IMR-90 (cell line): ENCODE data around the gene SRGAP3. TPM values are rescaled to one million over a fixed set of nuclear protein-coding genes. Genes with fewer than 3 reads are reported as not detected.

Experiments
- ATAC-seq: fragments of 200-7000 bp; cut with Tn5 transposase; 2 replicates; pipeline ENCODE4 v1.9.1; 2020; ENCODE audit warnings: low read depth, mild to moderate bottlenecking, moderate library complexity
- BruUV-seq: library from RNA; stranded (reverse); fragments of 400-500 nt; replicated peaks from 2 replicates; lab custom pipeline; 2021; lab: Mats Ljungman, UMichigan
- CTCF ChIA-PET: fragments of 300-600 bp; formaldehyde crosslinking; extraction: SDS; loops from one replicate; lab custom pipeline; 2021; ENCODE audit warnings: antibody characterized with exemption; lab: Yijun Ruan, JAX
- POLR2A ChIA-PET: fragments of 300-600 bp; sonication (Branson Sonifier 250); formaldehyde crosslinking; loops from one replicate; lab custom pipeline; 2022; ENCODE audit warnings: antibody characterized with exemption; ENCODE audit not compliant: unreplicated experiment; lab: Charles Lee
- DNase-seq: peaks from one replicate; pipeline ENCODE4 v3.0.0; 2013
- H2AFZ ChIP-seq: replicated peaks from 2 replicates; pipeline ENCODE3; 2013; ENCODE audit warnings: low read length, mild to moderate bottlenecking; ENCODE audit not compliant: poor library complexity
- H2AK5ac ChIP-seq: 2 replicates; pipeline ENCODE4 v1.6.1; 2013; ENCODE audit warnings: low read depth, low read length, inconsistent platforms
- H2AK9ac ChIP-seq: replicated peaks from 2 replicates; pipeline ENCODE3; 2013; ENCODE audit warnings: mild to moderate bottlenecking, low read depth, low read length, moderate library complexity; ENCODE audit not compliant: poor library complexity
- H2BK120ac ChIP-seq: 2 replicates; pipeline ENCODE4 v1.6.1; 2013; ENCODE audit warnings: low read depth, low read length, inconsistent platforms
- H2BK15ac ChIP-seq: 3 replicates; pipeline ENCODE4 v1.6.1; 2013; ENCODE audit warnings: low read depth, low read length, inconsistent platforms
- H2BK20ac ChIP-seq: 2 replicates; pipeline ENCODE4 v1.6.1; 2013; ENCODE audit warnings: low read depth, mild to moderate bottlenecking, inconsistent platforms, low read length, moderate library complexity
- H2BK5ac ChIP-seq: 2 replicates; pipeline ENCODE4 v1.6.1; 2013; ENCODE audit warnings: mild to moderate bottlenecking, low read depth, low read length, inconsistent platforms; ENCODE audit not compliant: poor library complexity, severe bottlenecking
- H3K14ac ChIP-seq: replicated peaks from 2 replicates; pipeline ENCODE4 v1.6.1; 2013; ENCODE audit warnings: low read depth, low read length, inconsistent platforms
- H3K18ac ChIP-seq: 2 replicates; pipeline ENCODE4 v1.6.1; 2013; ENCODE audit warnings: low read depth, low read length, control low read depth
- H3K23ac ChIP-seq: 2 replicates; pipeline ENCODE4 v1.6.1; 2013; ENCODE audit warnings: low read depth, low read length, inconsistent platforms
- H3K27ac ChIP-seq: 2 replicates; pipeline ENCODE4 v1.5.1; 2013; ENCODE audit warnings: mild to moderate bottlenecking, control low read depth, low read length; ENCODE audit not compliant: insufficient read depth
- H3K27me3 ChIP-seq: 2 replicates; pipeline ENCODE4 v1.6.1; 2013; ENCODE audit warnings: low read length; ENCODE audit not compliant: control insufficient read depth, insufficient read depth
- H3K36me3 ChIP-seq: 2 replicates; pipeline ENCODE4 v1.6.1; 2013; ENCODE audit warnings: low read length, mixed read lengths; ENCODE audit not compliant: control insufficient read depth, insufficient read depth
- H3K4ac ChIP-seq: 2 replicates; pipeline ENCODE4 v1.6.1; 2013; ENCODE audit warnings: low read depth, low read length, inconsistent platforms
- H3K4me1 ChIP-seq: 2 replicates; pipeline ENCODE4 v1.6.1; 2013; ENCODE audit warnings: low read length, mixed read lengths; ENCODE audit not compliant: control insufficient read depth, insufficient read depth
- H3K4me2 ChIP-seq: 2 replicates; pipeline ENCODE4 v1.6.1; 2013; ENCODE audit warnings: low read depth, mild to moderate bottlenecking, control low read depth, low read length, moderate library complexity
- H3K4me3 ChIP-seq: 2 replicates; pipeline ENCODE4 v1.5.1; 2013; ENCODE audit warnings: low read depth, mild to moderate bottlenecking, control low read depth, low read length, moderate library complexity; ENCODE audit not compliant: insufficient read depth
- H3K56ac ChIP-seq: 2 replicates; pipeline ENCODE4 v1.6.1; 2013; ENCODE audit warnings: low read length, inconsistent platforms; ENCODE audit not compliant: insufficient read depth; ENCODE audit errors: extremely low read depth
- H3K79me1 ChIP-seq, 2 experiments: 2 replicates each; pipeline ENCODE4 v1.6.1; 2013; ENCODE audit warnings: low read length in 2 of 2, inconsistent platforms in 1 of 2, low read depth in 1 of 2
- H3K9ac ChIP-seq: 2 replicates; pipeline ENCODE4 v1.6.1; 2013; ENCODE audit warnings: low read depth, low read length, control low read depth
- H3K9me1 ChIP-seq: 2 replicates; pipeline ENCODE4 v1.6.1; 2013; ENCODE audit warnings: low read length, inconsistent platforms; ENCODE audit not compliant: insufficient read depth
- H3K9me3 ChIP-seq: 2 replicates; pipeline ENCODE4 v1.6.1; 2013; ENCODE audit warnings: low read length; ENCODE audit not compliant: control insufficient read depth, insufficient read depth
- H4K20me1 ChIP-seq: 2 replicates; pipeline ENCODE4 v1.6.1; 2013; ENCODE audit warnings: low read length, inconsistent platforms; ENCODE audit not compliant: insufficient read depth
- H4K5ac ChIP-seq: 2 replicates; pipeline ENCODE4 v1.6.1; 2013; ENCODE audit warnings: mild to moderate bottlenecking, low read depth, low read length, control low read depth
- H4K8ac ChIP-seq, 2 experiments: 2 replicates each; pipeline ENCODE4 v1.6.1; 2013; ENCODE audit warnings: low read depth in 2 of 2, low read length in 2 of 2, control low read depth in 1 of 2, inconsistent platforms in 1 of 2
- H4K91ac ChIP-seq: 2 replicates; pipeline ENCODE4 v1.6.1; 2013; ENCODE audit warnings: low read depth, low read length, inconsistent platforms; ENCODE audit not compliant: insufficient read depth
- BHLHE40 ChIP-seq: fragments of 150-350 bp; IDR thresholded peaks from 2 replicates; pipeline ENCODE4 v1.6.1; 2016; ENCODE audit warnings: mild to moderate bottlenecking, low read depth, low read length
- FOS ChIP-seq: fragments of 150-350 bp; IDR thresholded peaks from 2 replicates; pipeline ENCODE4 v1.6.1; 2016; ENCODE audit warnings: low read depth, low read length
- RFX5 ChIP-seq: IDR thresholded peaks from 2 replicates; pipeline ENCODE4 v1.8.0; 2012; ENCODE audit warnings: low read depth, mild to moderate bottlenecking, low read length, moderate library complexity
- WGBS, 2 experiments: methylation state at CpG; one replicate each; pipeline versions ENCODE4 v1.1.5 to v1.1.7; 2013; ENCODE audit warnings: missing lambda C conversion rate in 2 of 2; ENCODE audit not compliant: insufficient read length in 1 of 2; ENCODE audit errors: extremely low coverage in 2 of 2; 5-methylcytosine and 5-hydroxymethylcytosine counted together
- dilution Hi-C: fragments of 300-500 bp; cut with HindIII; formaldehyde crosslinking; loops from one replicate; pipeline ENCODE4 v1.14.3; 2018; ENCODE audit warnings: low sequenced_read_pairs; ENCODE audit not compliant: unreplicated experiment
- in situ Hi-C: fragments of 300-500 bp; cut with MboI; formaldehyde crosslinking; loops from 3 replicates; pipeline ENCODE4 v1.14.3; 2019; ENCODE audit warnings: low sequenced_read_pairs, inconsistent platforms, mixed read lengths
- intact Hi-C: fragments of 100-400 bp; cut with micrococcal nuclease; formaldehyde crosslinking; loops from 2 replicates; pipeline ENCODE4 v1.10.0; 2022
- polyA plus RNA-seq, 3 experiments: library from polyadenylated mRNA; depleted of rRNA; stranded (reverse); fragments of >200 nt; gene quantifications; 2 replicates each; pipeline ENCODE4 v1.2.3, GENCODE V29; 2012; ENCODE audit warnings: low replicate concordance in 1 of 3
- total RNA-seq: library from RNA; depleted of rRNA; stranded (reverse); fragments of >200 nt; gene quantifications from 2 replicates; pipeline ENCODE4 v1.2.3, GENCODE V29; 2012

SRGAP3 gene
- total and polyA plus RNA-seq, 2 of the 4 experiments (the other 2 are of a cell fraction), result 0.68 to 1.4 TPM

GRCh38 chr3:9270704-9271103 lies 21.3 kb upstream of the SRGAP3 start:
- Histone ChIP-seq H2AK9ac (no peak overlapping the region), H3K27ac (no peak overlapping the region), H3K9me1 (no peaks in the 10 kb centered on the region), H3K56ac (no peak overlapping the region), H3K9ac (no peak overlapping the region), H3K9me3 (no peaks in the 10 kb centered on the region), H3K4me3 (no peak overlapping the region), H3K23ac (no peak overlapping the region), H2BK5ac (no peak overlapping the region), H2AK5ac (no peak overlapping the region), H3K27me3 (0 out of 2 replicates have a peak, but pooled peaks cover 2% of the 10 kb centered on the region), H3K4me1 (no peaks in the 10 kb centered on the region), H3K4ac (no peak overlapping the region), H4K5ac (no peak overlapping the region), H2AFZ (no peak overlapping the region), H2BK15ac (no peak overlapping the region), H3K4me2 (no peak overlapping the region), H3K36me3 (no peaks in the 10 kb centered on the region), H3K14ac (no peak overlapping the region), H3K18ac (no peak overlapping the region), H4K91ac (no peak overlapping the region), H3K79me1 (no peaks in the 10 kb centered on the region), H4K20me1 (no peaks in the 10 kb centered on the region), H2BK20ac (no peak overlapping the region), H2BK120ac (no peak overlapping the region), H4K8ac (no peak overlapping the region)
- TF ChIP-seq FOS (no peak), RFX5 (no peak), BHLHE40 (no peak)
- WGBS, 2 experiments, result no CpG with 5 or more reads among the region's 4 CpGs
- POLR2A ChIA-PET, result no interaction called here
- BruUV-seq, result no TSS peak
- CTCF ChIA-PET, result no interaction called here
- dilution Hi-C loops, result no loop called here
- in situ Hi-C loops, result no loop called here
- ATAC-seq, result no peak
- DNase-seq, result no peak
- intact Hi-C loops, result no loop called here
